Kidney (tissue), 14 donors: Measurements from ENCODE around the gene RNF138. TPM values are rescaled to one million over a fixed set of nuclear protein-coding genes. Genes with fewer than 3 reads are reported as not detected.

Source experiments
- DNase-seq, 5 donors: peaks; one replicate each; pipeline ENCODE4 v3.0.0-alpha.2; 2013 to 2020
- FAIRE-seq: peaks from 2 replicates; lab custom pipeline; 2012; peaks lifted over from hg19 to GRCh38; lab: Jason Lieb, UNC
- H3K27ac ChIP-seq, 2 donors: one replicate each; pipeline ENCODE4 v1.7.0; 2013; ENCODE audit warnings: low read depth in 2 of 2, low read length in 2 of 2, inconsistent platforms in 1 of 2
- H3K27me3 ChIP-seq: one replicate; pipeline ENCODE4 v1.7.1; 2013; ENCODE audit warnings: low read length, inconsistent platforms; ENCODE audit not compliant: control insufficient read depth, insufficient read depth
- H3K36me3 ChIP-seq, 3 donors: one replicate each; pipeline versions ENCODE4 v1.7.0 to v1.7.1; 2013; ENCODE audit warnings: low read length in 3 of 3, control low read depth in 1 of 3, inconsistent platforms in 1 of 3; ENCODE audit not compliant: insufficient read depth in 3 of 3, control insufficient read depth in 2 of 3
- H3K4me1 ChIP-seq, 3 donors: one replicate each; pipeline versions ENCODE4 v1.7.0 to v1.7.1; 2013; ENCODE audit warnings: low read length in 3 of 3, inconsistent platforms in 1 of 3, low read depth in 1 of 3; ENCODE audit not compliant: control insufficient read depth in 2 of 3, insufficient read depth in 2 of 3
- H3K4me3 ChIP-seq, 3 donors: one replicate each; pipeline versions ENCODE4 v1.7.0 to v1.8.1; 2013; ENCODE audit warnings: low read length in 3 of 3, control low read depth in 1 of 3, inconsistent platforms in 1 of 3
- H3K9ac ChIP-seq, 3 donors: one replicate each; pipeline versions ENCODE4 v1.7.0 to v1.7.1; 2013; ENCODE audit warnings: low read length in 3 of 3, control low read depth in 1 of 3, inconsistent platforms in 1 of 3
- H3K9me3 ChIP-seq, 3 donors: one replicate each; pipeline versions ENCODE4 v1.7.0 to v1.7.1; 2013; ENCODE audit warnings: low read length in 3 of 3, control low read depth in 1 of 3, inconsistent platforms in 1 of 3; ENCODE audit not compliant: control insufficient read depth in 2 of 3, insufficient read depth in 1 of 3
- CTCF ChIP-seq: IDR thresholded peaks from 3 replicates; pipeline ENCODE4 v1.5.1; 2012; ENCODE audit warnings: mild to moderate bottlenecking, moderate library complexity, borderline replicate concordance; ENCODE audit not compliant: insufficient read depth; ENCODE audit errors: extremely low read depth
- intact Hi-C: fragments of 100-400 bp; cut with DNase I; formaldehyde crosslinking; loops from one replicate; pipeline ENCODE4 v1.11.1; 2022
- polyA plus RNA-seq: library from polyadenylated mRNA; stranded (reverse); fragments of 350-450 nt; fragmentation: Illumina TruSeq; extraction: RNeasy Lipid Tissue Mini Kit (QIAGEN cat#74804); gene quantifications from one replicate; pipeline ENCODE4 v1.2.3, GENCODE V29; 2014; ENCODE audit warnings: low read depth, low replicate concordance; ENCODE audit not compliant: insufficient read depth
- total RNA-seq: library from RNA; stranded (reverse); fragmentation: NEBNext Ultra II Directional; extraction: Animal tissue kit (Norgen Biotek cat#: 25700); gene quantifications from one replicate; pipeline ENCODE4 v1.2.1, GENCODE V29; 2021
- donor health status: control.
- donor health status: control.
- donor health status: control.
- donor health status: control.
- donor health status: control.
- donor health status: DM: yes; HTN: yes; CAD: no.
- donor health status: Normal renal cell carcinoma (clear cell type).

RNF138 gene
- total and polyA plus RNA-seq, 2 donors from 2014 or later, result 6.2 to 30.6 TPM

- intact Hi-C loops, result no loop called here
- peak overlapping the region in 1 of 2 donors; percentile 7 for H3K27ac ChIP-seq
Measured at GRCh38 chr18:32049393-32050171, 42.1 kb upstream of the RNF138 start.

GRCh38 chr18:32056613-32057358 is 34.9 kb upstream of the RNF138 start:
- DNase-seq (peak in 1 of 5 donors; percentile 13), FAIRE-seq (peak; percentile 29)
- Histone ChIP-seq H3K9me3 (no peaks in the 10 kb centered on the region), H3K4me3 (no peak overlapping the region), H3K4me1 (no peaks in the 10 kb centered on the region), H3K9ac (no peak overlapping the region), H3K36me3 (no peaks in the 10 kb centered on the region), H3K27me3 (no peaks in the 10 kb centered on the region), H3K27ac (no peak overlapping the region)
- no peak for TF ChIP-seq CTCF
- intact Hi-C loops, result no loop called here

More at GRCh38 chr18:32049393-32050171, 42.1 kb upstream of the RNF138 start:
- H3K9ac ChIP-seq, result no peak overlapping the region
- H3K9me3 ChIP-seq, result no peaks in the 10 kb centered on the region
- no peak for TF ChIP-seq CTCF
- peaks cover 0 to 9% (median 0%) of the 10 kb centered on the region in 3 donors for H3K4me1 ChIP-seq
- no peak overlapping the region for H3K4me3 ChIP-seq
- FAIRE-seq, result no peak
- no peak for DNase-seq
- H3K27me3 ChIP-seq, result no peaks in the 10 kb centered on the region
- H3K36me3 ChIP-seq, result no peaks in the 10 kb centered on the region

GRCh38 chr18:32057624-32058165 is 34.0 kb upstream of the RNF138 start:
- Histone ChIP-seq H3K9me3 (no peaks in the 10 kb centered on the region), H3K4me3 (no peak overlapping the region), H3K4me1 (no peaks in the 10 kb centered on the region), H3K9ac (no peak overlapping the region), H3K27me3 (no peaks in the 10 kb centered on the region), H3K36me3 (no peaks in the 10 kb centered on the region), H3K27ac (no peak overlapping the region)
- DNase-seq (no peak), FAIRE-seq (no peak)
- intact Hi-C loops, result no loop called here
- no peak for TF ChIP-seq CTCF
